ENCODE results near the gene C16orf96.

- TF ChIP-seq, protein P1, sequence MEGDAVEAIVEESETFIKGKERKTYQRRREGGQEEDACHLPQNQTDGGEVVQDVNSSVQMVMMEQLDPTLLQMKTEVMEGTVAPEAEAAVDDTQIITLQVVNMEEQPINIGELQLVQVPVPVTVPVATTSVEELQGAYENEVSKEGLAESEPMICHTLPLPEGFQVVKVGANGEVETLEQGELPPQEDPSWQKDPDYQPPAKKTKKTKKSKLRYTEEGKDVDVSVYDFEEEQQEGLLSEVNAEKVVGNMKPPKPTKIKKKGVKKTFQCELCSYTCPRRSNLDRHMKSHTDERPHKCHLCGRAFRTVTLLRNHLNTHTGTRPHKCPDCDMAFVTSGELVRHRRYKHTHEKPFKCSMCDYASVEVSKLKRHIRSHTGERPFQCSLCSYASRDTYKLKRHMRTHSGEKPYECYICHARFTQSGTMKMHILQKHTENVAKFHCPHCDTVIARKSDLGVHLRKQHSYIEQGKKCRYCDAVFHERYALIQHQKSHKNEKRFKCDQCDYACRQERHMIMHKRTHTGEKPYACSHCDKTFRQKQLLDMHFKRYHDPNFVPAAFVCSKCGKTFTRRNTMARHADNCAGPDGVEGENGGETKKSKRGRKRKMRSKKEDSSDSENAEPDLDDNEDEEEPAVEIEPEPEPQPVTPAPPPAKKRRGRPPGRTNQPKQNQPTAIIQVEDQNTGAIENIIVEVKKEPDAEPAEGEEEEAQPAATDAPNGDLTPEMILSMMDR (IDR thresholded peaks at IDR 0.05): no peak
- no peak for TF ChIP-seq EP300 (IDR thresholded peaks at IDR 0.05)
- TF ChIP-seq POLR2AphosphoS5 (IDR thresholded peaks at IDR 0.05): no peak
Observed at GRCh38 chr16:4550591-4550990, 5.5 kb upstream of the C16orf96 start.

Measured in gastroesophageal sphincter (tissue), 3 donors.